Stimulated activated CD8-positive, alpha-beta memory T cell treated with anti-CD3 and anti-CD28 coated beads, Interleukin-15, amount 100 ng/mL, for 48 hours (primary cell): ENCODE measurements around the gene CHST15.

ENCODE experiments used
- DNase-seq, 2 donors: peaks; one replicate each; pipeline ENCODE4 v3.0.0-alpha.2; 2020; ENCODE audit warnings: low read depth in 2 of 2

Gene CHST15

DNA sequence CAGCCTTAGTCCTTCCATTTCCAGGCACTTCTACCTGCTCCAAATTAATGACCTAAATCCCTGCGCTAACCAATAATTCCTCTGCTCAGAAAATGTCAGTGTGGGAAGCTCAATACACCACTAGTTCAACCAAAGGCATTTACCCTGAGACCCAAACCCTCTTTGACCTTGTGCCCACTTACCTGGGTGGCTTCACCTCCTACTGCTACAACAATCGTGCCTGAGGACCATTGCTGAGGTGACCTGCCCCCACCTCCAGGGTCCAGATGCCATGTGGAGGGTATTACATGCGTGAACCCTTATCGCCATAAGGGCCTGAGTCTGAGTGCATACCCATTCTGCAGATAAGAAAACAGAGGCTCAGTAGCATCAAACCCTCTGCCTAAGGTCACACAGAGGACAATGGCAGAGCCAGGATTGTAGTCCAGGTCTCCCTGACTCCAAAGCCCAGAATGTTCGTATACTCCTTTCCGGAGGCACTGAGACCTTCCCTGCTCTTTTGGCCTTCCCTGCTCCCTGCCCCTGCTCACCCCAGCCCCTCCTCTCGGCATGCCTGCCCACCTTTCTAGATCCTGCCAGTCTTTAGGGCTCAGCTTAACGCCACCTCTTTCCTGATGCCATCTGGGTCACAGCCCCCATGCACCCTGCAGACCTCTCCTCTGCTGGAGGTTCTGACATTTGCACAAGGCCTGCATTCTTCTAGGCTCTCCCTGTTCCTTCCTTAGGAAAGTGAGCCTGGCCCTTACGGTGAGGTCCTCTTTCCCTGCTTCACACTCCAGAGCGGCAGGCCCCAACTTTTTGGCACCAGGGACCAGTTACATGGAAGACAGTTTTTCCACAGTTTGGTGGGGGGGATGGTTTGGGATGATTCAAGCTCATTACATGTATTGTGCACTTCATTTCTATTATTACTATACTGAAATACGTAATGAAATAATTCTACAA is 94.9 kb downstream of the CHST15 start:
- DNase-seq = no peak

DNA sequence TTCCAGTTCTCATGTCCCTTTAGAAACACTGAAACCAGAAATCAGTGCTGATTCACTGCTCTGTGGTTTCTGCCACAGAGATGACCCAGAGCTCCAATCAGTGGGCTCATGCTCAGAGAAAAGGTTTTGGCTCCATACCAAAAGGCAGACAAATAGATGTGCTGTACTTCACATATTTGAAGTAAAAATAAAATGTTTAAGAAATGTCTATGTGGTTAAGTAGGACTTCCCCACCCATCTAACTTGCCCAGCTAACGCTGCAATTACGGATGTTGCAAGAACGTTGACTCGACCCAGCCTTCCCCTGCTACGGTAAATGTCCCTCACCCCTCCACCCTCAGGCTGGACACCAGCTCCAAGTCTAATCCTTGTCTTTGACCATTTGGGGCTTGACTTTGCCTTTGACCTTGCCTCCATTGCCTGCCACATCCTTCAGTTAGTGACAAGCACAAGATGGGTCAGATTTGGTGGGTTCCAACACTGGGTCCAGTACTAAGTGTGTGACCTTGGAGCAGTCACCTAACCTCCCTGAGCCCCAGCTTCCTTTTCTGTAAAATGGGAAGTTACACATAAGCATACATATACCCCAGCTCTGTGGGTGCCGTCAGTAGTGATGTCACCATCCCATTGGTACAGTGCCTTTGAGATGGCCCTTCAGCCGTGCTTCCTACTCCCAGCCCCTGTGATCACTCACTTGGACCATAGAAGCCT is 95.8 kb downstream of the CHST15 start:
- no peak for DNase-seq

- no peak for DNase-seq
These were observed 96.4 kb downstream of the CHST15 start for GRCh38 chr10:123997013-123997412.

- no peak for DNase-seq
These were observed 97.1 kb downstream of the CHST15 start for GRCh38 chr10:123996302-123996701.

DNA sequence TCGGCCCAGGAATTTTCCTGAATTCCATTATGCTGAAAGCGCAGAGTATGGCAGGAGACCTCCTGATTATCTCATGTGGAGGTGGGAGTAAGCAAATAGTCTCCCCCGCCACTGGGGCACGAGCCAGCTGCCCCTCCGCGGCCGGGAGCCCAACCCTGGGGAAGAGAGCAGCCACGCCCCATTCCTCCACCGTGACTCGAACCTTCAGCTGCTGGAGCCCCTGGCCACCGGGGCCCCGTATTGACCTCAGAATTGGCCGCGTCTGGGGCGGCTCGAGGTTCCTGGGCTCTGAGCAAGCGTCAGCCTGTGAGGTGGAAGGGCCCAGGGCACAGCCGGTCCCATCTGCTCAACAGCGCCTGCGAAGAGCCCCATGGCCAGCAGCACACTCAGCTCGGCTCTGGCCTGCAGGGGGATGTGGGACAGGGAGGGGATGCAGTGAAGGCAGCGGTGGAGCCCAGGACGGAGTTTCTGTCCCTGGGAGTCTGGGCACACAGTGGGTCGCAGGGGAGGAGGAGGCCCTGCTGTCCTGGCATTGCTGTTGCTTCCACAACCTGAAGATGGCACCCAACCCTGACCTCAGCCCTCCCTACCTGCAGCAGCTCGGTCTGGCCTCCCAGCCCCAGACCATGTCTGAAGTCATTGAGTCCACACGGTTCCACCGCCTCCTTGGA is 97.8 kb downstream of the CHST15 start:
- DNase-seq = no peak

DNA sequence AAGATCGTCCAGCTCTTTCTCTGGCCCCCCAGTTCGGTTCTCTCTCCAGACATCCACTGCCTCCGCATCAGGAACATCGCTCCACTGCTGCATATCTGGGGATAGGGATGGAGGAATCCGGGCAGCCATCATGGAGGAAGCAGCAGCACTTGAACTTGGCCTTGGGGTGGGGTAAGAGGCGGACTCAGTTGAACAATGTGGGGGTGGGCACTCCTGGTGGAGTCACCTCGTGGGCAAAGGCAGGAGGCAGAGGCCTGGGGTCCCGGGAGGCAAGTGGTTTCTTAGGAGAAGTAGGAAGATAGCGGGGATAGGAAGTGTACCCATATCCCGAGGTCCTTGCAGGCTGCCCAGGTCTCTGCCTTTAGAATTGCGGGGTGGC is 98.3 kb downstream of the CHST15 start:
- DNase-seq = no peak

DNA sequence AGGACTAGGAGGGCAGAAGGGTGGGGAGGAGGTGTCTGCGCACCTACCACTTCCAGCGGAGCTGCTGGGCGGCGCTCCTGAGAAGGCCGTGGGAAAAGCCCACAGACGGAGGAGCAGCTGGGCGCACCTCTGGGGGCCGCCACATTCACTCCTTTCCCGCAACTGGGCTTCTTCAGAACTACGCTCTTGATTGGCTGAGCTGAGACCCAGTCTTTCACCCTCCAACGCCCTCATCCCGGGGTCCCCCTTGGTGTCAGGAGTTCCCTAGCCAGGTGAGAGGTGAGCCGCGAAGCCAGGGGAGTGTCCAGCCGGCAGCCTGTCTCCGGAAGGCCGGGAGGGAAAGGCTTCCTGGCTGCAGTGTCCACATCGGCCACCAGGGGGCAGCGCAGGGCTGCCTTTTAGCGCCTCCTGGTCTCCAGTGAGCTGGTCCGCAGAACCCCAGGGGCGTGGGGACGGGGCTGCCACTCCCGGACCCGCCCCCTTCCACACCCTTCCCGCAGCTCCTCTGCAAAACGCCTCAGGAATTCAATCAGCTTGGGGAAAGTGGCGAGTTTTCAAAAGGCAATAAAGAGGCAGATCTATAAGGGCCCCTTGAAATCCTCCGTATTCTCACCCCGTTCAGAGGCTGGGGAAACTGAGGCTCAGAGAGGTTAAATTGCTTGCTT is 98.8 kb downstream of the CHST15 start:
- DNase-seq = peak; percentile 55 to 61

GRCh38 chr10:123993534-123994416 is 99.6 kb downstream of the CHST15 start:
- DNase-seq = no peak

DNA sequence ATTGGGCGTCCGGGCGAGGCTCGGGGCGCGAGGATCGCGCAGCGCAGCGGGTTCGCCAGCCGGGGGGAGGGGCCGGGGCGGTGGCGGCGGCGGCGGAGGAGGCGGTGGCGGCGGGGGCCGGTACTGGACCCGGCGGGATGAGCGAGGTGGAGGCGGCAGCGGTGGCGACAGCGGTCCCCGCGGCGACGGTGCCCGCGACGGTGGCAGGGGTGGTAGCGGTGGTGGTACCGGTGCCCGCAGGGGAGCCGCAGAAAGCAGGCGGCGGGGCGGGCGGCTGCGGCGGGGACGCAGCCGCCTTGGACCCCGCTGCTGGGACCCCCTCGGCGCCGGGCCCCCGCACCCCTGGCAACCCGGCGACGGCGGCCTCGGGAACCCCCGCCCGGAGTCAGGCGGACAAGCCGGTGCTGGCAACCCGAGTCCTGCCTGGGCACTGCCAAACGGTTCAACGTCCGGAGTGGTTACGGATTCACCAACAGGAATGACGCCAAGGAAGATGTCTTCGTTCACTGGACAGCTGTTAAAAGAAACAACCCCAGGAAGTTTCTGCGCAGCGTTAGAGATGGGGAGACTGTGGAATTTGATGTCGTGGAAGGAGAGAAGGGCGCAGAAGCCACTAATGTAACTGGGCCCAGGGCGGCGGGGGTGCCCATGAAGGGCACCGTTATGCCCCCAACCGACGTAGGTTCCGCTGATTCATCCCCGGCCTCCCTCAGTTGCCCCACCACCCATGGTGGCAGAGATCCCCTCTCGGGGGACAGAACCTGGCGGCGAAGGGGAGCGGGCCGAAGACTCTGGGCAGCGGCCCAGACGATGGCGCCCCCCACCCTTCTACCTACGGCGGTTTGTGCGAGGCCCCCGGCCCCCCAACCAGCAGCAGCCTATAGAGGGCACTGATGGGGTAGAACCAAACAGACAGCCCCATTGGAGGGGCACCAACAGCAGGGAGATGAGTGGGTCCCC is 101.5 kb downstream of the CHST15 start:
- no peak for DNase-seq

DNA sequence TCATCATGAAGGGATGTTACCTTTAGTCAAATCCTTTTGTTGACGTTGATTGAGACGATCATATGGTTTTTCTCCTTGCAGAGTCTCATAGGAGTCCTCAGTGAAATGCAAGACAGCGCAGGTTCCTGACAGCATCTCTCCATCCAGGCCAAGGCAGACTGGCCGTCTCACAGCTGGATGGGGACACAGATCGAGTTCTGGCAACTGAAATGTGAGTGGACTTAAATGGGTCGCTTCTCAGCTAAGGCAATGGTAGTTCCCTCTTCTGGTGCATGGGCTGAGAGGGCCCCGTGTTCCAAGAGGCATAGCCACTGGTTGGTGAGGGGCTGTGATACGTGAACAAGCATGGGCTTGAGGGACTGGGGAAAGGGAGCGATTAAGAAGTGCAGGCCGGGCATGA is 102.5 kb downstream of the CHST15 start:
- DNase-seq = no peak

DNA sequence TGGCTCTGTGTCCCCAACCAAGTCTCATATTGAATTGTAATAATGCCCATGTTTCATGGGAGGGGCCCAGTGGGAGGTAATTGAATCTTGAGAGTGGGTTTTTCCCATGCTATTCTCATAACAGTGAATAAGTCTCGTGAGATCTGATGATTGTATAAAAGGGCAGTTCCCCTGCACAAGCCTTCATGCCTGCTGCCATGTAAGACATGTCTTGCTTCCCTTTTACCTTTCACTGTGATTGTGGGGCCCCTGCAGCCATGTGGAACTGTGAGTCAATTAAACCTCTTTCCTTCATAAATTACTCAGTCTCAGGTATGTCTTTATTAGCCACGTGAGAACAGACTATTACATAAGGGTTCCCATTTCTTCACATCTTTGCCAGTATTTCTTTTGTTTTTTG is 104.7 kb downstream of the CHST15 start:
- DNase-seq = no peak

GRCh38 chr10:123986736-123987135 is 106.7 kb downstream of the CHST15 start:
- no peak for DNase-seq

GRCh38 chr10:123974406-123974805 is 119.0 kb downstream of the CHST15 start:
- DNase-seq = no peak

- DNase-seq = no peak
These were observed 120.7 kb downstream of the CHST15 start for GRCh38 chr10:123972481-123973401.

- DNase-seq = no peak
These were observed 122.5 kb downstream of the CHST15 start for GRCh38 chr10:123970927-123971286.

DNA sequence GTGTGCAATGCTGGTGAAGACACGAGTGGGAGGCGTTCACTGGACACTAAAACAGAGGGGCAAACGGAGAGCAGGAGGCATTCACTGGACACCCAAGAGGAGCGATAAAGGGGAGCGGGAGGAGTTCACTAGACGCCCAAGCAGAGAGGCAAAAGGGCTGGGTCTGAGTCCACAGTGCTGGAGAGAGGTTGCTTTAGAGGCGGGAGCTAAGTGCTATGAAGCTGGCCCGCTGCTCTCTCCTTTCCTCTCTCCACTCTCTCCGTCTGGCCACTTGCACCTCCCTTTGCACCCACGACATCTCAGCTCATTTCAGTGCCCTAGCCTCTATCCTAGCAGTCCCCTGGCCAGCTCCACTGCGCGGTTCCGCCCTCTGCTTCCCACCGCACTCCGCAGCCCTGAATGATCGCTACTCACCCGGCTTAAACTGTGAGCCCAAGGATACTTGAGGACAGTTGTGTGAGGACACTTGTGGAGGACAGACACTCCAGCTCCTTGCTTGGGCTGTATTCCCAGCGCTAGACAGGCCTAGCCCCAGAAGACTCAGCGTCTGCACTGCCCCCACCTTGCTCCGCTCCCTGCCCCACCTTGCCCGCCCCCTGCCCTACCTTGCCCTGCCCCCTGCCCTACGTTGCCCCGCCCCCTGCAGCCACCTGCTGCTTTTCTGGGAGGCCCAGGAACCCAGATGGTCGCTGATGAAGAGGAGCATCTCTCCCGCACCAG is 123.0 kb downstream of the CHST15 start:
- no peak for DNase-seq

DNA sequence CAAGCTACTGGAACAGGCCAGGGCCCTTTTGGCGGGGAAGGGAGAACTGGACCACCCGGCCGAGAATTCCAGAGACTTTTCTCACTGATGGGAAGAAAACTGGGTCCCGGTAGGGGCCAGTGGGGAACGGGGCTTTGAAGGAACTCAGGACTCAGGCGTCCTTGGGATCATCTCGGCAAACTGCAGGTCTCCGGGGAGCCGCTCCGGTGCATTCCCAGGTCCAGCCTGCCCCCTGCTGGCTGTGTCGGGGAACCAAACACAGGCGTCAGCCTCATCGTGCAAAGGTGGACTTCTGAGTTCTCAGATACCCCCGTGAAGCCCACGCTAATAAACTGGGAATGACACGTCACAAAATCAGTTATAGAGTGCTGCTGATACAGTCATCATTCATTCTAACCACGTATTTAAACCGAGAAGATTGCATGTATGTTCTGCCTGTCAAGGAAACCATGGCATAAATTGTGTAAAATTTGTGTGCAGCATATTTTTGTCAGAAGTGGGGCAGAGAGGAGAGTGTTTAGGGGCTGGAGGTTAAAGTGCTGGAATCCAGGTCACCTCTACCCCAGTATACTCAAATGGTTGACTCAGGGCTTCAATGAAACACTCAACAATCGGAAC is 125.7 kb downstream of the CHST15 start:
- DNase-seq = peak; percentile 4 to 36

DNA sequence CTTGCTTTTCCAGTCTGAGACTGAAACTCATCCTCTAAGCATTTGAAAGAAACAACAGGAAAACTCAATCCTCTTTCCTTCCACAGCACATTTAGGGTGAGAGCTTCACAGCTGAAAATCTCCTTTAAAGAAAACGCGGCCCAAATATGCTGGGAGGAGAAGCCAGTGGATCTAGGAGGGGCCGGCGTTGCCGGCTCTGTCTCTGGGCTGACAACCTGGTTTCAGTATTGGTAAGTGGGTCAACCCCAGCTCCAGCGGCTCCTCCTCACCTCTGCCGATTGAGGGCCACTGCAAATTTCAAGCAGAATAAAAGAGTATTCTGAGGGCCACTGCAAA is 126.5 kb downstream of the CHST15 start:
- DNase-seq = no peak
